K562 (cell line): ENCODE data around the gene TSTD2. TPM values are rescaled to one million over a fixed set of nuclear protein-coding genes. Genes with fewer than 3 reads are reported as not detected.
A peak's percentile ranks its signal among the peaks of the same experiment; 100 is the strongest.

Experiments
- ATAC-seq: fragments of 200-7000 bp; cut with Tn5 transposase; 3 replicates; pipeline ENCODE4 v1.9.1; 2020; ENCODE audit warnings: moderate library complexity
- BruUV-seq: library from RNA; stranded (reverse); fragments of 400-500 nt; replicated peaks from 2 replicates; lab custom pipeline; 2021; lab: Mats Ljungman, UMichigan
- CTCF ChIA-PET: fragments of 300-600 bp; formaldehyde crosslinking; extraction: SDS; loops from one replicate; lab custom pipeline; 2021; ENCODE audit warnings: low intra/inter-chr PET ratio; lab: Yijun Ruan, JAX
- POLR2A ChIA-PET: fragments of 300-600, 350-650 bp; sonication (Branson Sonifier 250); formaldehyde crosslinking; extraction: SDS; loops from one replicate; lab custom pipeline; 2021; ENCODE audit warnings: antibody characterized with exemption, inconsistent platforms; lab: Yijun Ruan, JAX
- DNase-seq, 4 experiments: peaks; one replicate each; pipeline versions ENCODE4 v3.0.0 to v3.0.0-alpha.2; 2011 to 2018; ENCODE audit warnings: low spot score in 3 of 4, mixed read lengths in 3 of 4; ENCODE audit errors: extremely low read depth in 1 of 4
- FAIRE-seq: peaks from 2 replicates; lab custom pipeline; 2011; peaks lifted over from hg19 to GRCh38; lab: Jason Lieb, UNC
- H2AFZ ChIP-seq: 2 replicates; pipeline ENCODE4 v1.6.0; 2011; ENCODE audit warnings: low read depth, low read length, control low read depth, inconsistent platforms
- H3K27ac ChIP-seq: fragments of 200-600 bp; 3 replicates; pipeline ENCODE4 v1.8.0; 2011; ENCODE audit warnings: low read depth, mild to moderate bottlenecking, control low read depth, inconsistent platforms, low read length, moderate library complexity, mixed read lengths; ENCODE audit errors: extremely low read depth
- H3K27me3 ChIP-seq, 2 experiments: fragments of 300-600 bp in 1 of 2; 2 replicates in 1 of 2; 3 replicates in 1 of 2; pipeline versions ENCODE4 v1.6.0 to v1.8.0; 2011; ENCODE audit warnings: inconsistent platforms in 2 of 2, low read length in 2 of 2, mild to moderate bottlenecking in 1 of 2, mixed read lengths in 1 of 2, moderate library complexity in 1 of 2; ENCODE audit not compliant: control insufficient read depth in 2 of 2, insufficient read depth in 2 of 2
- H3K36me3 ChIP-seq: fragments of 300-600 bp; 3 replicates; pipeline ENCODE4 v1.8.0; 2011; ENCODE audit warnings: mild to moderate bottlenecking, low read length, inconsistent platforms; ENCODE audit not compliant: control insufficient read depth, insufficient read depth
- H3K4me1 ChIP-seq, 2 experiments: fragments of 200-600 bp in 1 of 2; replicated peaks in 1 of 2; 2 replicates in 1 of 2; 3 replicates in 1 of 2; pipeline versions ENCODE4 v1.5.1 to v1.8.0; 2011; ENCODE audit warnings: inconsistent platforms in 2 of 2, low read length in 2 of 2, mild to moderate bottlenecking in 1 of 2, mixed read lengths in 1 of 2, moderate library complexity in 1 of 2; ENCODE audit not compliant: control insufficient read depth in 2 of 2, insufficient read depth in 2 of 2
- H3K4me2 ChIP-seq: 2 replicates; pipeline ENCODE4 v1.6.1; 2011; ENCODE audit warnings: low read length, control low read depth, inconsistent platforms, mixed read lengths; ENCODE audit not compliant: insufficient read depth
- H3K4me3 ChIP-seq: fragments of 200-600 bp; sonication (generic), shearing (Covaris generic); 2 replicates; pipeline ENCODE4 v1.5.1; 2016; ENCODE audit warnings: control low read depth, inconsistent platforms
- H3K79me2 ChIP-seq: fragments of 200-600 bp; 3 replicates; pipeline ENCODE4 v1.8.0; 2011; ENCODE audit warnings: low read length, inconsistent platforms; ENCODE audit not compliant: control insufficient read depth, insufficient read depth
- H3K9ac ChIP-seq, 2 experiments: 2 replicates each; pipeline versions ENCODE4 v1.6.0 to v1.6.1; 2011; ENCODE audit warnings: low read depth in 2 of 2, low read length in 2 of 2, control low read depth in 1 of 2, inconsistent platforms in 1 of 2, mild to moderate bottlenecking in 1 of 2, mixed read lengths in 1 of 2; ENCODE audit not compliant: insufficient read depth in 1 of 2
- H3K9me1 ChIP-seq: one replicate; pipeline ENCODE4 v1.6.0; 2011; ENCODE audit warnings: inconsistent platforms, mild to moderate bottlenecking, low read length, moderate library complexity; ENCODE audit not compliant: control insufficient read depth, insufficient read depth
- H3K9me3 ChIP-seq: replicated peaks from 2 replicates; pipeline ENCODE4 v1.5.1; 2011; ENCODE audit warnings: low read depth, low read length, inconsistent platforms; ENCODE audit not compliant: control insufficient read depth, insufficient read depth
- H4K20me1 ChIP-seq: replicated peaks from 2 replicates; pipeline ENCODE4 v1.6.1; 2011; ENCODE audit warnings: low read length, inconsistent platforms, mixed read lengths; ENCODE audit not compliant: control insufficient read depth, insufficient read depth
- ETS1 ChIP-seq: conservative IDR thresholded peaks from 2 replicates; pipeline ENCODE4 v1.6.1; 2011; ENCODE audit warnings: low read depth, mild to moderate bottlenecking, low read length; ENCODE audit not compliant: control insufficient read depth
- HDAC2 ChIP-seq: fragments of 450-650 bp; IDR thresholded peaks from 2 replicates; pipeline ENCODE4 v1.6.1; 2016; ENCODE audit warnings: mild to moderate bottlenecking
- KDM4B ChIP-seq, 2 experiments: fragments of 450-650 bp in 1 of 2; sonication (generic) in 1 of 2; IDR thresholded peaks; 2 replicates each; pipeline ENCODE4 v1.6.1; 2016 to 2017; ENCODE audit warnings: borderline replicate concordance in 2 of 2, antibody characterized with exemption in 1 of 2, low read depth in 1 of 2, mild to moderate bottlenecking in 1 of 2
- NBN ChIP-seq: fragments of 450-650 bp; IDR thresholded peaks from 2 replicates; pipeline ENCODE4 v1.6.1; 2016; ENCODE audit warnings: low read depth, mild to moderate bottlenecking
- POLR2G ChIP-seq: fragments of 200-400 bp; formaldehyde crosslinking; IDR thresholded peaks from 2 replicates; pipeline ENCODE4 v1.6.1; 2017; ENCODE audit warnings: low read depth, mild to moderate bottlenecking, antibody characterized with exemption, low read length, moderate library complexity
- TFAM ChIP-seq: fragments of 250-450 bp; sonication (Bioruptor Pico); conservative IDR thresholded peaks from 2 replicates; pipeline ENCODE4 v1.5.0; 2021; ENCODE audit warnings: mild to moderate bottlenecking, moderate library complexity
- WGBS: fragments of 100-300 bp; shearing (Covaris generic); methylation state at CpG from one replicate; pipeline ENCODE4 v1.1.6; 2016; ENCODE audit warnings: low coverage, mixed read lengths; ENCODE audit not compliant: insufficient coverage; ENCODE audit errors: missing lambda C conversion rate; 5-methylcytosine and 5-hydroxymethylcytosine counted together
- in situ Hi-C: fragments of 300-500 bp; cut with MboI; formaldehyde crosslinking; loops from 4 replicates; pipeline ENCODE4 v1.15.0; 2018; ENCODE audit warnings: inconsistent platforms, mixed read lengths
- intact Hi-C: fragments of 100-400 bp; cut with micrococcal nuclease; formaldehyde crosslinking; loops from 2 replicates; pipeline ENCODE4 v1.14.2; 2022
- polyA plus RNA-seq, 8 experiments: library from polyadenylated mRNA; depleted of rRNA in 4 of 8; stranded (reverse) in 5 of 8; unstranded in 3 of 8; fragments of >200 nt; fragmentation: Nextera tagmentation in 2 of 8; fragmentation: Illumina TruSeq in 1 of 8; extraction: Ambion mirVana in 2 of 8; extraction: Trizol in 1 of 8; gene quantifications; 2 replicates each; pipeline versions ENCODE4 v1.2.1 to v1.2.3, GENCODE V29; 2011 to 2014; ENCODE audit warnings: inconsistent platforms in 1 of 8, missing spikeins in 1 of 8
- total RNA-seq, 7 experiments: library from RNA; depleted of rRNA in 6 of 7; stranded (reverse); fragments of >200 nt in 6 of 7; fragmentation: Illumina TruSeq in 2 of 7; extraction: Trizol in 2 of 7; gene quantifications; 2 replicates each; pipeline versions ENCODE4 v1.2.1 to v1.2.3, GENCODE V29; 2011 to 2021; ENCODE audit warnings: low replicate concordance in 1 of 7

The TSTD2 gene
- total and polyA plus RNA-seq, 9 of the 15 experiments (the other 6 are each of a cell fraction or from before 2014, with no cell fraction given) = 10.1 to 36.7 (median 19.0) TPM

- intact Hi-C loops (no loop called here), in situ Hi-C loops (loop anchor here (5.0 to 10.0 kb wide), 2 partner anchors 135 to 748 kb away; partner anchors contain the start of gene ZNF782)
- 86% methylated on average over 10 of the region's 10 CpGs for WGBS
- Histone ChIP-seq H3K4me3 (no peak overlapping the region), H3K9me1 (peaks cover 3% of the 10 kb centered on the region), H3K27ac (no peak overlapping the region), H3K79me2 (no peaks in the 10 kb centered on the region), H3K9ac (no peak overlapping the region), H3K36me3 (peaks cover 81% of the 10 kb centered on the region), H3K4me1 (peaks cover 0 to 6% of the 10 kb centered on the region in 2 experiments; a peak in 3 of 5 replicates), H2AFZ (no peak overlapping the region), H4K20me1 (no peaks in the 10 kb centered on the region), H3K27me3 (no peaks in the 10 kb centered on the region), H3K4me2 (no peak overlapping the region), H3K9me3 (no peaks in the 10 kb centered on the region)
- CTCF ChIA-PET = no interaction called here
- DNase-seq (no peak), FAIRE-seq (no peak), ATAC-seq (no peak)
- POLR2A ChIA-PET = interaction anchor here (1.5 to 1.9 kb wide), 2 partner anchors 10 to 128 kb away, joined by 4 to 6 read pairs; no protein-coding TSS in a partner anchor
- TF ChIP-seq KDM4B (IDR thresholded peaks at IDR 0.05; ENCODE audit: borderline replicate concordance in 2 of 2, low read depth in 1 of 2) (no peak), TFAM (CRISPR knock-in tag) (no peak), NBN (no peak), HDAC2 (no peak), ETS1 (no peak), POLR2G (peak; percentile 53)
- no TSS peak for BruUV-seq
Measured at GRCh38 chr9:97602430-97602829, 30.7 kb downstream of the TSTD2 start.
